B cell (primary cell): ENCODE data around the gene PSMB10. TPM values are rescaled to one million over a fixed set of nuclear protein-coding genes. Genes with fewer than 3 reads are reported as not detected.

Experiments used
- ATAC-seq: fragments of 200-7000 bp; cut with Tn5 transposase; one replicate; pipeline ENCODE4 v1.10.0; 2021; ENCODE audit warnings: low read depth, mild to moderate bottlenecking, moderate number of reproducible peaks, moderate library complexity
- CTCF ChIA-PET: fragments of 350-600 bp; sonication (Branson Sonifier 250); formaldehyde crosslinking; loops from one replicate; lab custom pipeline; 2021; ENCODE audit warnings: antibody characterized with exemption, inconsistent platforms; lab: Charles Lee
- POLR2A ChIA-PET: fragments of 350-600 bp; sonication (Branson Sonifier 250); formaldehyde crosslinking; loops from one replicate; lab custom pipeline; 2021; ENCODE audit warnings: antibody characterized with exemption; lab: Charles Lee
- DNase-seq: peaks from one replicate; pipeline ENCODE4 v3.0.0; 2013
- H2AFZ ChIP-seq: 2 replicates; pipeline ENCODE4 v1.6.1; 2012; ENCODE audit warnings: mild to moderate bottlenecking, low read depth, low read length; ENCODE audit not compliant: insufficient read depth, poor library complexity, severe bottlenecking
- H3K27ac ChIP-seq, 2 donors: 1 replicate in 1 of 2; 2 replicates in 1 of 2; pipeline ENCODE4 v1.5.1; 2012 to 2013; ENCODE audit warnings: low read length in 2 of 2, mild to moderate bottlenecking in 2 of 2, moderate library complexity in 1 of 2
- H3K27me3 ChIP-seq, 4 experiments: fragments of 200-600 bp in 1 of 4; sonication (generic) in 1 of 4; replicated peaks in 1 of 4; 1 replicate in 2 of 4; 2 replicates in 2 of 4; pipeline versions ENCODE4 v1.6.1 to v1.7.0; 2013 to 2016; ENCODE audit warnings: low read length in 3 of 4, mild to moderate bottlenecking in 2 of 4, mixed read lengths in 1 of 4, moderate library complexity in 1 of 4; ENCODE audit not compliant: insufficient read depth in 4 of 4, control insufficient read depth in 3 of 4; ENCODE audit errors: control extremely low read depth in 1 of 4
- H3K36me3 ChIP-seq, 2 experiments: replicated peaks in 1 of 2; 1 replicate in 1 of 2; 2 replicates in 1 of 2; pipeline versions ENCODE4 v1.6.1 to v1.7.1; 2013; ENCODE audit warnings: low read length in 1 of 2; ENCODE audit not compliant: insufficient read depth in 2 of 2, control insufficient read depth in 1 of 2; ENCODE audit errors: control extremely low read depth in 1 of 2, extremely low read depth in 1 of 2
- H3K4me1 ChIP-seq, 2 donors: fragments of 200-600 bp in 1 of 2; sonication (generic) in 1 of 2; 1 replicate in 1 of 2; 2 replicates in 1 of 2; pipeline versions ENCODE4 v1.5.1 to v1.6.1; 2013 to 2017; ENCODE audit warnings: low read length in 2 of 2; ENCODE audit not compliant: control insufficient read depth in 2 of 2, insufficient read depth in 2 of 2
- H3K4me2 ChIP-seq: replicated peaks from 2 replicates; pipeline ENCODE3; 2012; ENCODE audit warnings: mild to moderate bottlenecking, low read depth, low read length; ENCODE audit not compliant: poor library complexity, severe bottlenecking
- H3K4me3 ChIP-seq, 5 experiments: fragments of 200-600 bp in 1 of 5; sonication (generic) in 1 of 5; 1 replicate in 3 of 5; 2 replicates in 2 of 5; pipeline versions ENCODE4 v1.5.1 to v1.7.0; 2011 to 2016; ENCODE audit warnings: low read length in 4 of 5, mild to moderate bottlenecking in 4 of 5, low read depth in 2 of 5, control low read depth in 1 of 5, moderate library complexity in 1 of 5; ENCODE audit not compliant: insufficient read depth in 1 of 5; ENCODE audit errors: control extremely low read depth in 1 of 5, extremely low read depth in 1 of 5
- H3K79me2 ChIP-seq: fragments of 200-600 bp; sonication (generic); one replicate; pipeline ENCODE4 v1.6.0; 2016; ENCODE audit warnings: low read length; ENCODE audit not compliant: control insufficient read depth, insufficient read depth
- H3K9ac ChIP-seq: fragments of 200-600 bp; sonication (generic); 2 replicates; pipeline ENCODE4 v1.6.1; 2017; ENCODE audit warnings: mild to moderate bottlenecking, low read length, moderate library complexity
- H3K9me3 ChIP-seq, 3 donors: one replicate each; pipeline versions ENCODE4 v1.6.1 to v1.7.1; 2013; ENCODE audit warnings: low read length in 2 of 3; ENCODE audit not compliant: control insufficient read depth in 2 of 3, insufficient read depth in 1 of 3; ENCODE audit errors: control extremely low read depth in 1 of 3
- H4K20me1 ChIP-seq: 2 replicates; pipeline ENCODE4 v1.6.0; 2012; ENCODE audit warnings: mild to moderate bottlenecking, low read length; ENCODE audit not compliant: insufficient read depth, control insufficient read depth, poor library complexity, severe bottlenecking
- H3K27ac Mint-ChIP-seq: one replicate; pipeline ENCODE4 v1.8.0; 2021; ENCODE audit warnings: mixed read lengths
- H3K27me3 Mint-ChIP-seq: one replicate; pipeline ENCODE4 v1.8.0; 2021; ENCODE audit warnings: mixed read lengths
- H3K4me1 Mint-ChIP-seq: one replicate; pipeline ENCODE4 v1.8.0; 2021; ENCODE audit warnings: mixed read lengths
- H3K4me3 Mint-ChIP-seq: one replicate; pipeline ENCODE4 v1.8.0; 2021; ENCODE audit warnings: mixed read lengths
- H3K9me3 Mint-ChIP-seq: one replicate; pipeline ENCODE4 v1.8.0; 2022; ENCODE audit warnings: mixed read lengths; ENCODE audit not compliant: insufficient read depth
- EZH2 ChIP-seq: IDR thresholded peaks from 2 replicates; pipeline ENCODE4 v1.6.1; 2012; ENCODE audit warnings: borderline replicate concordance, low read depth, mild to moderate bottlenecking, moderate library complexity, low read length; ENCODE audit not compliant: insufficient read depth, poor library complexity, severe bottlenecking
- WGBS: methylation state at CpG from one replicate; pipeline ENCODE4 v1.1.5; 2013; ENCODE audit warnings: missing lambda C conversion rate; ENCODE audit not compliant: insufficient coverage; 5-methylcytosine and 5-hydroxymethylcytosine counted together
- intact Hi-C: fragments of 100-400 bp; cut with micrococcal nuclease; formaldehyde crosslinking; loops from one replicate; pipeline ENCODE4 v1.10.0; 2022
- polyA plus RNA-seq: library from polyadenylated mRNA; depleted of rRNA; stranded (reverse); fragments of >200 nt; gene quantifications from 2 replicates; pipeline ENCODE4 v1.2.3, GENCODE V29; 2012
- total RNA-seq, 2 donors: library from RNA; stranded (reverse); fragments of 120-200 nt in 1 of 2; gene quantifications; 1 replicate in 1 of 2; 2 replicates in 1 of 2; pipeline versions ENCODE4 v1.2.3 to v1.2.4, GENCODE V29; 2013 to 2022
- TF ChIP-seq, protein P1 (sequence below): fragments of 200-600 bp; IDR thresholded peaks from one replicate; pipeline ENCODE4 v1.8.0; 2022; ENCODE audit warnings: antibody characterized with exemption, mild to moderate bottlenecking

The PSMB10 gene
- total and polyA plus RNA-seq, 2 donors (not counting 1 experiment from before 2014, with no cell fraction given) = 167 to 176 TPM

DNA sequence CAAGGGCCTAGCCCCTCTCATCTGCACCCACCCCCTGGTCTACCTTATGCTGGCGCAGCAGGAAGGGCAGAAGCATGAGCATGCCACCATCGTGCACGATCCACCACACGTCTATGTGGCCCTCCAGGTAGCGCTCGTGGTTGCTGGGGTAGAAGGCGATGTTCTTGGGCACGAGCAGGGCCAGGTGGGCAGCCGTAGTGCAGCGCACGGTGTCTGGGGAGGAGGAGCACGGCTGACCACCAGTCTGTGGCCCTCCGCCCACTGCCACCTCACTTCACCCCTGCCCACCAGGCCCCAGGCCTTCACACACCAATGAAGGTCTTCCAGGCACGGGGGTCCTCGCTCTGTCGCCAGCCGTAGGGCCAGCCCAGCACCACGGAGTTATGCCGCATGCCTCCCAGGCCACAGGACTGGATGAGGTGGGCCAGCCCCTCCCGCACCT, 9.5 kb upstream of the PSMB10 start:
- no peak for TF ChIP-seq EZH2
- TF ChIP-seq, protein P1, sequence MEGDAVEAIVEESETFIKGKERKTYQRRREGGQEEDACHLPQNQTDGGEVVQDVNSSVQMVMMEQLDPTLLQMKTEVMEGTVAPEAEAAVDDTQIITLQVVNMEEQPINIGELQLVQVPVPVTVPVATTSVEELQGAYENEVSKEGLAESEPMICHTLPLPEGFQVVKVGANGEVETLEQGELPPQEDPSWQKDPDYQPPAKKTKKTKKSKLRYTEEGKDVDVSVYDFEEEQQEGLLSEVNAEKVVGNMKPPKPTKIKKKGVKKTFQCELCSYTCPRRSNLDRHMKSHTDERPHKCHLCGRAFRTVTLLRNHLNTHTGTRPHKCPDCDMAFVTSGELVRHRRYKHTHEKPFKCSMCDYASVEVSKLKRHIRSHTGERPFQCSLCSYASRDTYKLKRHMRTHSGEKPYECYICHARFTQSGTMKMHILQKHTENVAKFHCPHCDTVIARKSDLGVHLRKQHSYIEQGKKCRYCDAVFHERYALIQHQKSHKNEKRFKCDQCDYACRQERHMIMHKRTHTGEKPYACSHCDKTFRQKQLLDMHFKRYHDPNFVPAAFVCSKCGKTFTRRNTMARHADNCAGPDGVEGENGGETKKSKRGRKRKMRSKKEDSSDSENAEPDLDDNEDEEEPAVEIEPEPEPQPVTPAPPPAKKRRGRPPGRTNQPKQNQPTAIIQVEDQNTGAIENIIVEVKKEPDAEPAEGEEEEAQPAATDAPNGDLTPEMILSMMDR = no peak

DNA sequence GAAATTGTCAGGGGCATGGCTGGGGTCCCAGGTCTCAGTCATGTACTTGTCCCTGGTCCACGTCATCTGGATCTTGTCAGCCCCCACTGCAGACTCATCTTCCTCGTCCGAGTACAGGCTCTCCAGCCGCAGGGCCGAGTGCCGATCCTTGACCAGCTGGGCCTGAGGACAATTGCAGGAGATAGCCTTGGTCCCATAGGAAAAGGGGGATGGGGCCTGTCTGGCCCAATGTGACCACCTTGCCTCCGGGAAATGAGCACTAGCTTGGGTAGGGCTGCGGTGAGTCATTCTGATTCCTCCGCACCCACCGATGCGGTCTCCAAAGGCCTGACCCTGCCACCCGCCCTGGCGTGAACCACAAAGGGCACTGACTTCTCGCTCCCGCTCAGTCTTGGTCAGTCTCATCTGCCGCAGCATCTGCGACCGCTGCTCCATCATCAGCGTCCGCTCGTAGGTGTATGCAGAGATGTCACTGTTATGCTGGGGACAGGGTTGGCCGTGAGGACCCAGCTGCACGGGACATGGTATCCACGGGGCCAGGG, 8.8 kb upstream of the PSMB10 start:
- Histone ChIP-seq H3K27me3 (no peaks in the 10 kb centered on the region), H4K20me1 (peaks cover 11% of the 10 kb centered on the region), H3K4me2 (no peak overlapping the region), H2AFZ (no peak overlapping the region), H3K36me3 (peaks cover 0 to 11% of the 10 kb centered on the region in 2 experiments), H3K27ac (no peak overlapping the region), H3K79me2 (peaks cover 39% of the 10 kb centered on the region), H3K4me3 (no peak overlapping the region), H3K9ac (no peak overlapping the region), H3K9me3 (no peaks in the 10 kb centered on the region), H3K4me1 (peaks cover under 1 to 12% of the 10 kb centered on the region in 2 donors)
- H3K9me3 Mint-ChIP-seq = no peaks in the 10 kb centered on the region
- TF ChIP-seq EZH2 = no peak
- TF ChIP-seq, protein P1 = no peak
- no peak for ATAC-seq
- WGBS = 90% methylated on average over 22 of the region's 24 CpGs
- intact Hi-C loops = no loop called here
- H3K4me1 Mint-ChIP-seq = peaks cover 5% of the 10 kb centered on the region
- CTCF ChIA-PET = interaction anchor here (1.4 kb wide), 1 partner anchor 62 kb away, joined by 5 read pairs; no protein-coding TSS in a partner anchor
- no peaks in the 10 kb centered on the region for H3K27me3 Mint-ChIP-seq
- no peak overlapping the region for H3K4me3 Mint-ChIP-seq
- DNase-seq = no peak
- no peak overlapping the region for H3K27ac Mint-ChIP-seq
- POLR2A ChIA-PET = no interaction called here

More for the DNA sequence above, 9.5 kb upstream of the PSMB10 start:
- ChIA-PET CTCF (interaction anchor here (0.7 to 1.4 kb wide), 4 partner anchors 9 to 62 kb away, joined by 3 to 5 read pairs (median 4); partner anchors contain the start of gene PSMB10), POLR2A (no interaction called here)
- Histone ChIP-seq H3K27ac (no peak overlapping the region), H3K4me1 (peaks cover 0 to 10% of the 10 kb centered on the region in 2 donors), H3K9me3 (no peaks in the 10 kb centered on the region), H3K27me3 (no peaks in the 10 kb centered on the region), H3K36me3 (peaks cover 0 to 11% of the 10 kb centered on the region in 2 experiments), H3K4me2 (no peak overlapping the region), H4K20me1 (peaks cover 11% of the 10 kb centered on the region), H2AFZ (no peak overlapping the region), H3K9ac (no peak overlapping the region), H3K79me2 (peaks cover 36% of the 10 kb centered on the region), H3K4me3 (no peak overlapping the region)
- H3K9me3 Mint-ChIP-seq = no peaks in the 10 kb centered on the region
- no peaks in the 10 kb centered on the region for H3K27me3 Mint-ChIP-seq
- intact Hi-C loops = no loop called here
- DNase-seq (no peak), ATAC-seq (no peak)
- peaks cover 4% of the 10 kb centered on the region for H3K4me1 Mint-ChIP-seq
- no peak overlapping the region for H3K4me3 Mint-ChIP-seq
- H3K27ac Mint-ChIP-seq = no peak overlapping the region
- WGBS = 96% methylated on average over 19 of the region's 20 CpGs
